ENCODE measurements around the gene CFHR4.

CFHR4 gene

GRCh38 chr1:196902344-196902743 lies 14.5 kb downstream of the CFHR4 start:
- no peak for TF ChIP-seq ZNF624 (tag by site-specific recombination; IDR thresholded peaks at IDR 0.05)
- no peak for TF ChIP-seq ZNF18 (tag by site-specific recombination; IDR thresholded peaks at IDR 0.05)
- TF ChIP-seq ZNF529 (tag by site-specific recombination; IDR thresholded peaks at IDR 0.05; ENCODE audit: insufficient replicate concordance), result no peak
- TF ChIP-seq SCRT1 (tag by site-specific recombination; IDR thresholded peaks at IDR 0.05; ENCODE audit: borderline replicate concordance), result no peak
- TF ChIP-seq PRDM10 (tag by site-specific recombination; IDR thresholded peaks at IDR 0.05), result no peak
- TF ChIP-seq SALL2 (tag by site-specific recombination; IDR thresholded peaks at IDR 0.05; ENCODE audit: borderline replicate concordance), result no peak
- TF ChIP-seq ZSCAN5A (tag by site-specific recombination; IDR thresholded peaks at IDR 0.05), result no peak
- no peak for TF ChIP-seq ZBTB48 (tag by site-specific recombination; IDR thresholded peaks at IDR 0.05)
- no peak for TF ChIP-seq ZNF837 (tag by site-specific recombination; IDR thresholded peaks at IDR 0.05)
- no peak for TF ChIP-seq RBAK (tag by site-specific recombination; IDR thresholded peaks at IDR 0.05)
- TF ChIP-seq ZNF660 (tag by site-specific recombination; IDR thresholded peaks at IDR 0.05), result no peak
- no peak for TF ChIP-seq TSHZ1 (tag by site-specific recombination; IDR thresholded peaks at IDR 0.05; ENCODE audit: borderline replicate concordance)
- no peak for TF ChIP-seq SP2 (tag by site-specific recombination; IDR thresholded peaks at IDR 0.05)
- no peak for TF ChIP-seq ZNF600 (tag by site-specific recombination; IDR thresholded peaks at IDR 0.05)
- no peak for TF ChIP-seq ZNF621 (tag by site-specific recombination; IDR thresholded peaks at IDR 0.05)
- TF ChIP-seq ZNF701 (tag by site-specific recombination; IDR thresholded peaks at IDR 0.05), result no peak
- no peak for TF ChIP-seq ZNF513 (tag by site-specific recombination; IDR thresholded peaks at IDR 0.05)
- Histone ChIP-seq H3K4me3 (ENCODE audit: low read depth, low read length) (no peak overlapping the region), H3K9me3 (ENCODE audit: control insufficient read depth, insufficient read depth, low read depth, low read length) (no peaks in the 10 kb centered on the region), H3K36me3 (ENCODE audit: control insufficient read depth in 2 of 2, insufficient read depth in 1 of 2, low read length in 2 of 2) (no peaks in the 10 kb centered on the region), H3K27ac (ENCODE audit: extremely low read depth, low read depth, low read length) (no peak overlapping the region), H3K4me1 (ENCODE audit: control insufficient read depth, insufficient read depth, low read length) (no peaks in the 10 kb centered on the region)
- ChIA-PET CTCF (no interaction called here), POLR2A (no interaction called here)

Measured in HEK293 (cell line).